ENCODE data around the gene TRAF3. TPM values are rescaled to one million over a fixed set of nuclear protein-coding genes. Genes with fewer than 3 reads are reported as not detected.
A peak's percentile ranks its signal among the peaks of the same experiment; 100 is the strongest.

Gene TRAF3
- total and polyA plus RNA-seq, 10 donors: 11.1 to 61.5 (median 39.1) TPM

- TF ChIP-seq POLR2A (IDR thresholded peaks at IDR 0.05) (no peak), CTCF (IDR thresholded peaks at IDR 0.05 in 8 of 11, conservative IDR thresholded peaks at IDR 0.05 in 3 of 11) (no peak), POLR2AphosphoS5 (IDR thresholded peaks at IDR 0.05) (peak in 2 of 3 donors; percentile 33 to 64)
- DNase-seq: peak; percentile 79
- Histone ChIP-seq H3K27me3 (replicated peaks in 1 of 7) (no peaks in the 10 kb centered on the region), H3K36me3 (peaks cover 3 to 100% (median 67%) of the 10 kb centered on the region in 6 donors), H3K4me1 (peaks cover 0 to 25% (median 6%) of the 10 kb centered on the region in 6 donors), H3K4me3 (no peak overlapping the region), H3K9me3 (no peaks in the 10 kb centered on the region), H3K27ac (no peak overlapping the region)
- 86 to 95% (median 89%) methylated on average over 19 to 33 of the region's 33 CpGs for WGBS, 5 donors
- intact Hi-C loops (cut with DNase I; ENCODE audit: low total_unique reads): no loop called here
Measured at GRCh38 chr14:102907303-102907844, 130.1 kb downstream of the TRAF3 start.

- peak; percentile 51 for DNase-seq
- Histone ChIP-seq H3K27ac (no peak overlapping the region), H3K9me3 (no peaks in the 10 kb centered on the region), H3K4me3 (no peak overlapping the region), H3K36me3 (peaks cover 3 to 96% (median 60%) of the 10 kb centered on the region in 6 donors), H3K27me3 (replicated peaks in 1 of 7) (no peaks in the 10 kb centered on the region), H3K4me1 (peaks cover 0 to 18% (median 0%) of the 10 kb centered on the region in 6 donors)
- whole genome bisulfite sequencing, 5 donors: 90 to 94% (median 92%) methylated on average over 23 of the region's 23 CpGs
- TF ChIP-seq POLR2AphosphoS5 (IDR thresholded peaks at IDR 0.05): no peak
- TF ChIP-seq CTCF (IDR thresholded peaks at IDR 0.05 in 8 of 11, conservative IDR thresholded peaks at IDR 0.05 in 3 of 11): no peak
- no peak for TF ChIP-seq POLR2A (IDR thresholded peaks at IDR 0.05)
- intact Hi-C loops (cut with DNase I; ENCODE audit: low total_unique reads): no loop called here
Measured at GRCh38 chr14:102907980-102908730, 130.9 kb downstream of the TRAF3 start.

- H3K4me3 ChIP-seq: no peak overlapping the region
Measured at GRCh38 chr14:102908766-102909455, 131.7 kb downstream of the TRAF3 start.

More at GRCh38 chr14:102908766-102909455, 131.7 kb downstream of the TRAF3 start:
- Histone ChIP-seq H3K36me3 (peaks cover 3 to 96% (median 53%) of the 10 kb centered on the region in 6 donors), H3K4me1 (peaks cover 0 to 18% (median 3%) of the 10 kb centered on the region in 6 donors), H3K27ac (no peak overlapping the region), H3K9me3 (no peaks in the 10 kb centered on the region), H3K27me3 (replicated peaks in 1 of 7) (no peaks in the 10 kb centered on the region)
- intact Hi-C loops (cut with DNase I; ENCODE audit: low total_unique reads): no loop called here
- 90 to 95% (median 94%) methylated on average over 14 to 29 of the region's 29 CpGs for WGBS, 5 donors
- peak in 1 of 3 donors; percentile 42 for TF ChIP-seq POLR2AphosphoS5 (IDR thresholded peaks at IDR 0.05)
- no peak for TF ChIP-seq CTCF (IDR thresholded peaks at IDR 0.05 in 8 of 11, conservative IDR thresholded peaks at IDR 0.05 in 3 of 11)
- no peak for TF ChIP-seq POLR2A (IDR thresholded peaks at IDR 0.05)
- peak; percentile 75 for DNase-seq

All from spleen (tissue), 11 donors.